Activated CD8-positive, alpha-beta T cell treated with anti-CD3 and anti-CD28 coated beads for 36 hours (primary cell): ENCODE data around the gene HOXB13. TPM values are rescaled to one million over a fixed set of nuclear protein-coding genes. Genes with fewer than 3 reads are reported as not detected.

Experiments
- ATAC-seq: fragments of 200-7000 bp; cut with Tn5 transposase; one replicate; pipeline ENCODE4 v1.10.0; 2021; ENCODE audit warnings: mild to moderate bottlenecking, moderate library complexity
- CTCF ChIA-PET: fragments of 350-600 bp; sonication (Branson Sonifier 250); formaldehyde crosslinking; loops from one replicate; lab custom pipeline; 2021; ENCODE audit warnings: antibody characterized with exemption; lab: Charles Lee
- POLR2A ChIA-PET: fragments of 350-600 bp; sonication (Branson Sonifier 250); formaldehyde crosslinking; loops from one replicate; lab custom pipeline; 2021; ENCODE audit warnings: antibody characterized with exemption; lab: Charles Lee
- DNase-seq: peaks from one replicate; pipeline ENCODE4 v3.0.0-alpha.2; 2020
- H3K27ac Mint-ChIP-seq: one replicate; pipeline ENCODE4 v1.8.0; 2021; ENCODE audit warnings: mild to moderate bottlenecking, mixed read lengths
- H3K27me3 Mint-ChIP-seq: one replicate; pipeline ENCODE4 v1.8.0; 2021; ENCODE audit warnings: mixed read lengths
- H3K36me3 Mint-ChIP-seq: one replicate; pipeline ENCODE4 v1.8.0; 2021; ENCODE audit warnings: low read depth, mixed read lengths
- H3K4me1 Mint-ChIP-seq: one replicate; pipeline ENCODE4 v1.8.0; 2021; ENCODE audit warnings: low read depth, mixed read lengths
- H3K4me3 Mint-ChIP-seq: one replicate; pipeline ENCODE4 v1.8.0; 2021; ENCODE audit warnings: mild to moderate bottlenecking, moderate library complexity, mixed read lengths
- H3K9me3 Mint-ChIP-seq: one replicate; pipeline ENCODE4 v1.8.0; 2021; ENCODE audit warnings: mixed read lengths
- CTCF ChIP-seq: fragments of 200-600 bp; IDR thresholded peaks from one replicate; pipeline ENCODE4 v1.8.0; 2022; ENCODE audit warnings: antibody characterized with exemption, mild to moderate bottlenecking
- intact Hi-C: fragments of 100-400 bp; cut with micrococcal nuclease; formaldehyde crosslinking; loops from one replicate; pipeline ENCODE4 v1.10.0; 2022
- total RNA-seq, 2 experiments: library from RNA; stranded (reverse); gene quantifications; one replicate each; pipeline ENCODE4 v1.2.3, GENCODE V29; 2021

The HOXB13 gene
- total RNA-seq, 2 experiments from 2014 or later, result not detected

- Mint-ChIP-seq H3K27me3 (peaks cover 88% of the 10 kb centered on the region), H3K4me1 (peaks cover 31% of the 10 kb centered on the region), H3K27ac (no peak overlapping the region), H3K36me3 (no peaks in the 10 kb centered on the region), H3K4me3 (no peak overlapping the region), H3K9me3 (no peaks in the 10 kb centered on the region)
- ATAC-seq (no peak), DNase-seq (no peak)
- TF ChIP-seq CTCF, result no peak
- CTCF ChIA-PET, result interaction anchor here (0.6 to 5.0 kb wide), 33 partner anchors 9 to 308 kb away, joined by 3 to 82 read pairs (median 6); partner anchors contain the start of gene HOXB7
- POLR2A ChIA-PET, result no interaction called here
- intact Hi-C loops, result loop anchor here (5.0 to 10.0 kb wide), 2 partner anchors 62 to 110 kb away; partner anchors contain the start of genes HOXB7 and HOXB8
Measured at GRCh38 chr17:48725004-48725287, 3.6 kb downstream of the HOXB13 start.

- TF ChIP-seq CTCF, result peak; percentile 80
- ChIA-PET POLR2A (interaction anchor here (0.9 kb wide), 1 partner anchor 23 kb away, joined by 3 read pairs; no protein-coding TSS in a partner anchor), CTCF (interaction anchor here (0.6 to 5.0 kb wide), 62 partner anchors 9 to 326 kb away, joined by 3 to 82 read pairs (median 4); partner anchors contain the start of genes HOXB7 and TTLL6)
- DNase-seq (peak; percentile 91), ATAC-seq (peak; percentile 70)
- intact Hi-C loops, result loop anchor here (5.0 to 10.0 kb wide), 2 partner anchors 63 to 110 kb away; partner anchors contain the start of genes HOXB7 and HOXB8
- Mint-ChIP-seq H3K9me3 (no peaks in the 10 kb centered on the region), H3K27me3 (peaks cover 88% of the 10 kb centered on the region), H3K36me3 (no peaks in the 10 kb centered on the region), H3K4me3 (peak overlapping the region; percentile 40), H3K27ac (no peak overlapping the region), H3K4me1 (peaks cover 29% of the 10 kb centered on the region)
Measured at GRCh38 chr17:48724251-48725003, 4.1 kb downstream of the HOXB13 start.

GRCh38 chr17:48723423-48724250 is 4.9 kb downstream of the HOXB13 start:
- intact Hi-C loops, result loop anchor here (10.0 kb wide), 1 partner anchor 109 kb away; the partner anchor contains the start of genes HOXB7 and HOXB8
- Mint-ChIP-seq H3K36me3 (no peaks in the 10 kb centered on the region), H3K4me1 (peaks cover 30% of the 10 kb centered on the region), H3K9me3 (no peaks in the 10 kb centered on the region), H3K27me3 (peaks cover 90% of the 10 kb centered on the region), H3K4me3 (peak overlapping the region; percentile 24), H3K27ac (no peak overlapping the region)
- ChIA-PET CTCF (interaction anchor here (0.6 to 5.0 kb wide), 54 partner anchors 8 to 327 kb away, joined by 3 to 82 read pairs (median 5); partner anchors contain the start of genes HOXB7 and TTLL6), POLR2A (interaction anchor here (0.9 kb wide), 2 partner anchors 24 to 329 kb away, joined by 3 read pairs; no protein-coding TSS in a partner anchor)
- DNase-seq (peak; percentile 44), ATAC-seq (no peak)
- TF ChIP-seq CTCF, result no peak

GRCh38 chr17:48722915-48723422 is 5.6 kb downstream of the HOXB13 start, which contains the start of gene PRAC2:
Gene PRAC2, plus strand, starts transcription at chr17:48723185. Its CDS starts 1,226 bp downstream, at chr17:48724411.
- Mint-ChIP-seq H3K4me3 (peak within 1 kb of the TSS; percentile 24), H3K27me3 (peaks cover 92% of the 10 kb centered on the region), H3K36me3 (no peaks in the 10 kb centered on the region), H3K4me1 (peaks cover 33% of the 10 kb centered on the region), H3K9me3 (no peaks in the 10 kb centered on the region), H3K27ac (no peak within 1 kb of the TSS)
- intact Hi-C loops, result loop anchor here (10.0 kb wide), 1 partner anchor 108 kb away; the partner anchor contains the start of genes HOXB7 and HOXB8
- ATAC-seq (no peak), DNase-seq (no peak)
- POLR2A ChIA-PET, result interaction anchor here (0.9 kb wide), 1 partner anchor 330 kb away, joined by 3 read pairs; no protein-coding TSS in a partner anchor
- CTCF ChIA-PET, result interaction anchor here (0.7 to 5.0 kb wide), 28 partner anchors 7 to 166 kb away, joined by 3 to 82 read pairs (median 11); partner anchors contain the start of gene TTLL6
- TF ChIP-seq CTCF, result no peak
